ENCODE results near the gene MRPL20. TPM values are rescaled to one million over a fixed set of nuclear protein-coding genes. Genes with fewer than 3 reads are reported as not detected.

Gene MRPL20
- total and polyA plus RNA-seq, 9 of the 15 experiments (the other 6 are each of a cell fraction or from before 2014, with no cell fraction given): 180 to 671 (median 229) TPM

DNA sequence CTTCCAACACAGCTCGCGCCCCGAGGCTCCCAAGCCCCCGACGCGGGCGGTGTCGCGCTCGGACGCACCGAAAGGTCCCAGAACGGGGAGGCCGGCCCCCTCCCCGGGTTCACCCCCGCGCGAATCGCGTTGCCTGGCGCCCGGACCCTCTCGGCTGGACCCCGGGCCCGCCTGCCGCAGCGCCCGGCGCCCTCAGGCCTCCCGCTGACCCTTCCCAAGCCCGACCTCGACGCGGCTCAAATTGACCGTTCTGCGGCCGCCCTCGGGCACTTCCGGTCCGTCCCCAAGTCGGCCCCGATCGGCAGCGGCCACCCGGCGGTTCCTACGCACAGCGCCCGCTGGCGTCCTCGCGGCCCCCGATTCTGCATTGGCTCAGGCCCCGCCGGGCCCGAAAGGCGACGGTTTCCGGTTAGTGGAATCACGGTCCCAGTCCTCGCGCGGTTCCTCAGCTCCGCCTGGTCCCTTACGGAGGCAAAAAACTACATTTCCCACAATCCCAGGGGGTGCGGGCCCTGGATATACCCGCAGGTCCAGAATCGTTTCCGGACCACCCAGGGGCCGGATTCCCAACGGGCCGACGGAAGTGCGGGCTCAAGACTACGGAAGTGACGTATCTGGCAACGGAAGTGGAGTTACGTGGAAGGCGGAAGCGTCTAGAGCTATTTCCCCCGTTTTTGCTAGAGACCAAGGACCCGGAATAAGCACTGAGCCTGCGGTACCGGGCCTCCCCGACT is 32.0 kb downstream of the MRPL20 start, which contains the start of gene AURKAIP1 (continued):
- TF ChIP-seq NBN (IDR thresholded peaks at IDR 0.05; ENCODE audit: low read depth) (peak; percentile 89), SPI1 (IDR thresholded peaks at IDR 0.05; ENCODE audit: borderline replicate concordance, low read depth, low read length) (peak; percentile 87), ZFP91 (CRISPR knock-in tag; IDR thresholded peaks at IDR 0.05) (peak; percentile 79; the same call in 1 of the 2 replicates), MTF1 (CRISPR knock-in tag; IDR thresholded peaks at IDR 0.05; ENCODE audit: borderline replicate concordance) (no peak), TRIM25 (IDR thresholded peaks at IDR 0.05; ENCODE audit: borderline replicate concordance) (no peak), BDP1 (IDR thresholded peaks at IDR 0.05; ENCODE audit: insufficient read depth, insufficient read length) (no peak), TAF7 (tag; IDR thresholded peaks at IDR 0.05) (no peak), BRD9 (IDR thresholded peaks at IDR 0.05; ENCODE audit: low read depth, partially characterized antibody) (no peak), ETV6 (IDR thresholded peaks at IDR 0.05; ENCODE audit: borderline replicate concordance in 1 of 2, low read depth in 2 of 2, low read length in 1 of 2) (no peak; a peak in 1 of 4 replicates), ETV6 (CRISPR knock-in tag; IDR thresholded peaks at IDR 0.05; ENCODE audit: borderline replicate concordance) (peak; percentile 68; the same call in 1 of the 2 replicates), RBM17 (IDR thresholded peaks at IDR 0.05; ENCODE audit: borderline replicate concordance, low read depth, low read length) (no peak), HOXB6 (CRISPR knock-in tag; IDR thresholded peaks at IDR 0.05; ENCODE audit: borderline replicate concordance) (no peak), KAT2B (IDR thresholded peaks at IDR 0.05; ENCODE audit: low read depth, low read length) (no peak), MCM5 (IDR thresholded peaks at IDR 0.05; ENCODE audit: low read depth) (no peak), TAL1 (IDR thresholded peaks at IDR 0.05) (no peak), SAFB (IDR thresholded peaks at IDR 0.05; ENCODE audit: borderline replicate concordance, low read depth, low read length) (no peak), BRF1 (IDR thresholded peaks at IDR 0.05; ENCODE audit: borderline replicate concordance, extremely low read depth, insufficient read length) (no peak), ATF4 (CRISPR knock-in tag; IDR thresholded peaks at IDR 0.05) (no peak; the same call in 1 of the 2 replicates), MED1 (CRISPR knock-in tag; IDR thresholded peaks at IDR 0.05; ENCODE audit: borderline replicate concordance) (no peak)
- TF ChIP-seq, protein P1, sequence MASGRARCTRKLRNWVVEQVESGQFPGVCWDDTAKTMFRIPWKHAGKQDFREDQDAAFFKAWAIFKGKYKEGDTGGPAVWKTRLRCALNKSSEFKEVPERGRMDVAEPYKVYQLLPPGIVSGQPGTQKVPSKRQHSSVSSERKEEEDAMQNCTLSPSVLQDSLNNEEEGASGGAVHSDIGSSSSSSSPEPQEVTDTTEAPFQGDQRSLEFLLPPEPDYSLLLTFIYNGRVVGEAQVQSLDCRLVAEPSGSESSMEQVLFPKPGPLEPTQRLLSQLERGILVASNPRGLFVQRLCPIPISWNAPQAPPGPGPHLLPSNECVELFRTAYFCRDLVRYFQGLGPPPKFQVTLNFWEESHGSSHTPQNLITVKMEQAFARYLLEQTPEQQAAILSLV (tag; IDR thresholded peaks at IDR 0.05): peak; percentile 67; the same call in 1 of the 2 replicates
- TF ChIP-seq, protein P2, sequence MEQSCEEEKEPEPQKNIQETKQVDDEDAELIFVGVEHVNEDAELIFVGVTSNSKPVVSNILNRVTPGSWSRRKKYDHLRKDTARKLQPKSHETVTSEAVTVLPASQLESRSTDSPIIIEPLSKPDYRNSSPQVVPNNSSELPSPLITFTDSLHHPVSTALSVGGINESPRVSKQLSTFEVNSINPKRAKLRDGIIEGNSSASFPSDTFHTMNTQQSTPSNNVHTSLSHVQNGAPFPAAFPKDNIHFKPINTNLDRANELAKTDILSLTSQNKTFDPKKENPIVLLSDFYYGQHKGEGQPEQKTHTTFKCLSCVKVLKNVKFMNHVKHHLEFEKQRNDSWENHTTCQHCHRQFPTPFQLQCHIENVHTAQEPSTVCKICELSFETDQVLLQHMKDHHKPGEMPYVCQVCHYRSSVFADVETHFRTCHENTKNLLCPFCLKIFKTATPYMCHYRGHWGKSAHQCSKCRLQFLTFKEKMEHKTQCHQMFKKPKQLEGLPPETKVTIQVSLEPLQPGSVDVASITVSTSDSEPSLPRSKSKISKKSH (CRISPR knock-in tag; IDR thresholded peaks at IDR 0.05): no peak
